Right forelimb (tissue), 1 donor: Measurements from ENCODE around the gene VPS13D.
"Not testable (repeated sequence)": the region's sequence is repeated elsewhere in the genome, so short reads cannot be mapped to it uniquely, and the experiment has no call there.

ENCODE experiments used
- DNase-seq: peaks from one replicate; pipeline ENCODE4 v3.0.0-alpha.2; 2018

VPS13D gene

GRCh38 chr1:12504601-12505000 lies 274.8 kb downstream of the VPS13D start:
- DNase-seq: no peak

- no peak for DNase-seq
Measured at GRCh38 chr1:12505231-12505630, 275.4 kb downstream of the VPS13D start.

- DNase-seq: no peak
Measured at GRCh38 chr1:12505639-12506280, 275.9 kb downstream of the VPS13D start.

- DNase-seq: no peak
Measured at GRCh38 chr1:12506281-12507280, 276.8 kb downstream of the VPS13D start.

- DNase-seq: no peak
Measured at GRCh38 chr1:12507631-12508030, 277.8 kb downstream of the VPS13D start.

GRCh38 chr1:12508849-12509248 lies 279.0 kb downstream of the VPS13D start:
- no peak for DNase-seq

- DNase-seq: no peak
Measured at GRCh38 chr1:12511128-12511484, 281.3 kb downstream of the VPS13D start.

- DNase-seq: no peak
Measured at GRCh38 chr1:12511516-12512468, 282.0 kb downstream of the VPS13D start.

GRCh38 chr1:12513181-12513580 lies 283.4 kb downstream of the VPS13D start:
- no peak for DNase-seq

- DNase-seq: no peak
Measured at GRCh38 chr1:12514590-12514989, 284.8 kb downstream of the VPS13D start.

GRCh38 chr1:12515234-12515633 lies 285.4 kb downstream of the VPS13D start:
- no peak for DNase-seq

GRCh38 chr1:12516741-12517140 lies 286.9 kb downstream of the VPS13D start:
- no peak for DNase-seq

- peak; percentile 73 for DNase-seq
Measured at GRCh38 chr1:12518931-12519692, 289.3 kb downstream of the VPS13D start.

- DNase-seq: no peak
Measured at GRCh38 chr1:12519693-12520364, 290.0 kb downstream of the VPS13D start.

- DNase-seq: no peak
Measured at GRCh38 chr1:12521096-12521495, 291.3 kb downstream of the VPS13D start.

- not testable (repeated sequence) for DNase-seq
Measured at GRCh38 chr1:12522780-12523179, 292.9 kb downstream of the VPS13D start.

GRCh38 chr1:12524266-12524665 lies 294.4 kb downstream of the VPS13D start:
- no peak for DNase-seq

GRCh38 chr1:12525311-12526181 lies 295.7 kb downstream of the VPS13D start:
- no peak for DNase-seq

GRCh38 chr1:12527564-12527963 lies 297.7 kb downstream of the VPS13D start:
- DNase-seq: no peak

- DNase-seq: no peak
Measured at GRCh38 chr1:12528021-12528852, 298.4 kb downstream of the VPS13D start.
